ENCODE data around the gene ADM2.
"Not testable (repeated sequence)": the region's sequence is repeated elsewhere in the genome, so short reads cannot be mapped to it uniquely, and the experiment has no call there.

ADM2 gene

DNA sequence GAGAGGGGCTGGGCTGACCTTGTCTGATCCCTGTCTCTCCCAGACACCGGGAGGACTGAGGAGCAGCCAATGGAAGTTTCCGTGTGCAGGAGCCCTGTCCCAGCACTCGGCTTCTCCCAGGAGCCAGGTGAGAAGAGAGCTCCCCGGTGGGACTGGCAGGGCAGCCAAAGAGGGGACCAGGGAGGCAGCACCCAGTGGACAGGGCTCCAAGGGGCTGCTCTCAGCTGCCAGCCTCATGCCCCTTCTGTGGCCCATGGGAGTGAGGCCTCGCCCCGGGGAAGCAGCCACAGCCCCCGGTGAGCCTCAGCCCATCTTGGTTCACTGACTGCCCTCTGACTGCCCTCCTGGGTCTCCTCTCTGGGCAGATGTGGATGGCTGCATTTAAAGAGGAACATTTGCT, 37.3 kb downstream of the ADM2 start:
- TF ChIP-seq, protein P1, sequence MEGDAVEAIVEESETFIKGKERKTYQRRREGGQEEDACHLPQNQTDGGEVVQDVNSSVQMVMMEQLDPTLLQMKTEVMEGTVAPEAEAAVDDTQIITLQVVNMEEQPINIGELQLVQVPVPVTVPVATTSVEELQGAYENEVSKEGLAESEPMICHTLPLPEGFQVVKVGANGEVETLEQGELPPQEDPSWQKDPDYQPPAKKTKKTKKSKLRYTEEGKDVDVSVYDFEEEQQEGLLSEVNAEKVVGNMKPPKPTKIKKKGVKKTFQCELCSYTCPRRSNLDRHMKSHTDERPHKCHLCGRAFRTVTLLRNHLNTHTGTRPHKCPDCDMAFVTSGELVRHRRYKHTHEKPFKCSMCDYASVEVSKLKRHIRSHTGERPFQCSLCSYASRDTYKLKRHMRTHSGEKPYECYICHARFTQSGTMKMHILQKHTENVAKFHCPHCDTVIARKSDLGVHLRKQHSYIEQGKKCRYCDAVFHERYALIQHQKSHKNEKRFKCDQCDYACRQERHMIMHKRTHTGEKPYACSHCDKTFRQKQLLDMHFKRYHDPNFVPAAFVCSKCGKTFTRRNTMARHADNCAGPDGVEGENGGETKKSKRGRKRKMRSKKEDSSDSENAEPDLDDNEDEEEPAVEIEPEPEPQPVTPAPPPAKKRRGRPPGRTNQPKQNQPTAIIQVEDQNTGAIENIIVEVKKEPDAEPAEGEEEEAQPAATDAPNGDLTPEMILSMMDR (IDR thresholded peaks at IDR 0.05; ENCODE audit: insufficient read depth, low read depth, low read length, missing control alignments): no peak
- no peak overlapping the region for H3K4me3 ChIP-seq (ENCODE audit: low read length)
- DNase-seq (ENCODE audit: low read depth): no peak

DNA sequence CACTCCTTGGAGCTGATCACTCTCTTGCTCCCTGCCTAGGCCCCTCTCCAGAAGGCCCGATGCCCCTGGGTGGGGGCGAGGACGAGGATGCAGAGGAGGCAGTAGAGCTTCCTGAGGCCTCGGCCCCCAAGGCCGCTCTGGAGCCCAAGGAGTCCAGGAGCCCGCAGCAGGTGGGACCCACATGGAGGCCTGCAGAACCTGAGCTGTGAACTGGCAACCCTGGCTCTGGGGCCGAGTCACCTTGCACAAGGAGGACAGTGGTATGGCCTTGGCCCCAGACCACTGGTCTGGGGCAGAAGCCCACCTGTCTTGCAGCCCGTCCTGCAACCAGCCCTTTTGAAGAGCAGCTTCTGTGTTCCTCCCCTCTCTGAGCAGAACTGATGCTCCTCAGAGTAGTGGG, 37.8 kb downstream of the ADM2 start:
- DNase-seq (ENCODE audit: low read depth): no peak
- no peak overlapping the region for H3K4me3 ChIP-seq (ENCODE audit: low read length)
- TF ChIP-seq, protein P1 (IDR thresholded peaks at IDR 0.05; ENCODE audit: insufficient read depth, low read depth, low read length, missing control alignments): no peak

DNA sequence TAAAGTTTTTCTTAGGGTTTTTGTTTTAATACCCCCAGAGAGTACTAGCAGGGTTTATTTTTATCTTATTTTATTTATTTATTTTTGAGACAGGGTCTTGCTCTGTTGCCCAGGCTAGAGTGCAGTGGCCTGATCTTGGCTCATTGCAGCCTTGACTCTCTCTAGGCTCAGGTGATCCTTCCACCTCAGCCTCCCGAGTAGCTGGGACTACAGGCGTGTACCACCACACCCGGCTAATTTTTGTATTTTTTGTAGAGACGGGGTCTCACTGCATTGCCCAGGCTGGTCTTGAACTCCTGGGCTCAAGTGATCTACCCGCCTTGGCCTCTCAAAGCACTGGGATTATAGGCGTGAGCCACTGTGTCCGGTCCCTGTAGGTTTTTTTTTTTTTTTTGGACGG, 38.8 kb downstream of the ADM2 start:
- DNase-seq (ENCODE audit: low read depth); H3K4me3 ChIP-seq (ENCODE audit: low read length): not testable (repeated sequence)

DNA sequence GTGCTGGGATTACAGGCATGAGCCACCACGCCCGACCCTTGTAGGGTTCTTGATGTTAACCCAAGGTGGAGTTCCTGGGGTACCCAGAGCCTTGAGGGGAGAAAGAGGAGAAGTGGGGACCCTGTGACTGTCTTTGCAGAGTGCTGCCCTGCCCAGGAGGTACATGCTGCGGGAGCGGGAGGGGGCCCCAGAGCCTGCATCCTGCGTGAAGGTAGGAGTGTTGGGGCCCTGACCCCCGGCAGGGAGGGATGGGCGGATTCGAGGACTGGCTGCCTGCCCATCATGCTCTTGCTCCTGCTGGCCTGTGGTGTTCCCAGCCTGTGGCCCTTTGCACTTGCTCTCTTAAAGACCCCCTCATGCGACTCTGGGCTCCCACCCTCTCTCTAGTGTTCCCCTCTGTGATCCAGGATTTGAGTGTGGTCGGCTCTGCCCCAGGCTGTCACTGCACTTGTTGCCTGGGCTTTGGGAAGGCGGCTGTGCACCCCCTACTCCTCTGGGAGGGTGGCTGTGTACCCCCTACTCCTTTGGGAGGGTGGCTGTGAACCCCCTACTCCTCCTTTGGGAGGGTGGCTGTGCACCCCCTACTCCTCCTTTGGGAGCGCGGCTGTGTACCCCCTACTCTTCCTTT, 39.6 kb downstream of the ADM2 start:
- TF ChIP-seq, protein P1 (IDR thresholded peaks at IDR 0.05; ENCODE audit: insufficient read depth, low read depth, low read length, missing control alignments): no peak
- DNase-seq (ENCODE audit: low read depth): no peak
- no peak overlapping the region for H3K4me3 ChIP-seq (ENCODE audit: low read length)

DNA sequence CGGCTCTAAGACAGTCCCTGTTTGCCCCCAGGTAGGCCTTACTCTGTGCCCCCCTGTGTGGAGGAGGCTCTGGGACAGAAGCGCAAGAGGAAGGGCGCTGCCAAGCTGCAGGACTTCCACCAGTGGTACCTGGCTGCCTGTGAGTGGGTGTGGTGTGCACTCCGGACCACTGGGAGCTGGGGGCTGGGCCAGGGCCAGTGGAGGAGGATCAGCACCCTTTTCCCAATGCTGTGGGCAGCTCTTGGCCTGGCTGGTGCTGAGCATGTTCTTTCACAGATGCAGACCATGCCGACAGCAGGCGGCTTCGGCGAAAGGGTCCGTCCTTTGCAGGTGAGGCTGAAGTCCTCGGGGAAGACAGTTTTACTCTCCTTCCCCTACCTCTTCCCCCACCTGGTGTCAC, 40.4 kb downstream of the ADM2 start:
- TF ChIP-seq, protein P1 (IDR thresholded peaks at IDR 0.05; ENCODE audit: insufficient read depth, low read depth, low read length, missing control alignments): no peak
- H3K4me3 ChIP-seq (ENCODE audit: low read length): no peak overlapping the region
- DNase-seq (ENCODE audit: low read depth): no peak

DNA sequence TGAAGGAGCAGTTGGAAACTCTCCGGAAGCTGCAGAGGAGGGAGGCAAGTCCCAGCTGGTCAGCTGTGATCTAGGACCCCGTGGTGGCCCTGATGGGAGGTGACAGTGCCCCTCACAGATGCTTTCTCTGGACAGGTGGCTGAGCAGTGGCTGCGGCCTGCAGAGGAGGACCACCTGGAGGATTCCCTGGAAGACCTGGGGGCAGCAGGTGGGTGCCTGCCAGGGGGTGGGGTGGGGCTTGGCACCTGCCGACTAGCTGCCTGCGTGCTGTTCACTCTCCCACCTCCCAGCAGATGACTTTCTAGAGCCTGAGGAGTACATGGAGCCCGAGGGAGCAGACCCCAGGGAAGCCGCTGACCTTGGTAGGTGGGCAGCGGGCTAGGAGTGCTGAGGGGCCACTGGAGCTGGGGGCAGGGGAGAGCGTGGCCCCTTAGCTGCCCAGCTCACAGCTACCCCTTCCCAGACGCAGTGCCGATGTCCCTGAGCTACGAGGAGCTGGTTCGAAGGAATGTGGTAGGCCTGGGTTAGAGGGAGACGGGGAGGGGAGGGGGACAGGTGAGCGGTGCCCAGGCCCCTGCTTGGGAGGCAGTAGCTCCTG, 41.0 kb downstream of the ADM2 start:
- no peak for DNase-seq (ENCODE audit: low read depth)
- H3K4me3 ChIP-seq (ENCODE audit: low read length): no peak overlapping the region
- TF ChIP-seq, protein P1 (IDR thresholded peaks at IDR 0.05; ENCODE audit: insufficient read depth, low read depth, low read length, missing control alignments): no peak

DNA sequence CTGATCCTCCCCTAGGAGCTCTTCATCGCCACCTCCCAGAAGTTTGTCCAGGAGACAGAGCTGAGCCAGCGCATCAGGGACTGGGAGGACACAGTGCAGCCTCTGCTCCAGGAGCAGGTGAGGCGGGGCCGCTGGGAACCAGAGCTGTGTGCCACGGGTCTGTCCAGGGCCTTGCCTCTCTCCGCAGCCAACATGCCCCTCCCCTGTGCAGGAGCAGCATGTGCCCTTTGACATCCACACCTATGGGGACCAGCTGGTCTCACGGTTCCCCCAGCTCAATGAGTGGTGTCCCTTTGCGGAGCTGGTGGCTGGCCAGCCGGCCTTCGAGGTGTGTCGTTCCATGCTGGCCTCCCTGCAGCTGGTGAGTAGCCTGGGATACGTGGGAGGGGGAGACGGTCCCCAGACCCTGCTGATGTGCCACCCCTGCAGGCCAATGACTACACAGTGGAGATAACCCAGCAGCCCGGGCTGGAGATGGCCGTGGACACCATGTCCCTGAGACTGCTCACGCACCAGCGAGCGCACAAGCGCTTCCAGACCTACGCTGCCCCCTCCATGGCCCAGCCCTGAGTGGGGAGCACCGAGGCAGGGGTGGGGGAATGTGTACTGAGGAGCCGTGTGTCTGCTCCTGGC, 41.6 kb downstream of the ADM2 start:
- H3K4me3 ChIP-seq (ENCODE audit: low read length): no peak overlapping the region
- DNase-seq (ENCODE audit: low read depth): no peak
- TF ChIP-seq, protein P1 (IDR thresholded peaks at IDR 0.05; ENCODE audit: insufficient read depth, low read depth, low read length, missing control alignments): no peak
